ENCODE data around the gene BRCA1.

Gene BRCA1

GRCh38 chr17:43024407-43025289 is 100.5 kb downstream of the BRCA1 start, which contains the start of gene RND2:
Gene RND2 (plus strand): TSS chr17:43025231. CDS start chr17:43025348, 117 bp downstream.
- DNase-seq, result peak; percentile 80 to 81

- peak; percentile 50 to 57 for DNase-seq
Measured at GRCh38 chr17:43021741-43022512, 103.2 kb downstream of the BRCA1 start, which contains the start of gene VAT1. Gene VAT1 (minus strand): TSS chr17:43022385. CDS start chr17:43022322, 63 bp downstream.

GRCh38 chr17:43020789-43021740 is 104.1 kb downstream of the BRCA1 start:
- peak; percentile 38 to 41 for DNase-seq

- DNase-seq, result no peak
Measured at GRCh38 chr17:43020030-43020621, 105.0 kb downstream of the BRCA1 start.

- DNase-seq, result no peak
Measured at GRCh38 chr17:43019418-43019817, 105.7 kb downstream of the BRCA1 start.

- DNase-seq, result no peak
Measured at GRCh38 chr17:43018932-43019331, 106.2 kb downstream of the BRCA1 start.

- no peak for DNase-seq
Measured at GRCh38 chr17:43018008-43018853, 106.9 kb downstream of the BRCA1 start.

- no peak for DNase-seq
Measured at GRCh38 chr17:43016216-43016615, 108.9 kb downstream of the BRCA1 start.

GRCh38 chr17:43015579-43015978 is 109.6 kb downstream of the BRCA1 start:
- DNase-seq, result no peak

- no peak for DNase-seq
Measured at GRCh38 chr17:43014649-43015542, 110.3 kb downstream of the BRCA1 start.

- DNase-seq, result no peak
Measured at GRCh38 chr17:43014020-43014648, 111.0 kb downstream of the BRCA1 start.

GRCh38 chr17:43013296-43013695 is 111.9 kb downstream of the BRCA1 start:
- no peak for DNase-seq

- DNase-seq, result no peak
Measured at GRCh38 chr17:43011728-43012472, 113.3 kb downstream of the BRCA1 start.

GRCh38 chr17:43010667-43011308 is 114.4 kb downstream of the BRCA1 start:
- no peak for DNase-seq

GRCh38 chr17:43006639-43007551 is 118.3 kb downstream of the BRCA1 start, which contains the start of gene IFI35:
Gene IFI35 (plus strand): TSS chr17:43006784. CDS start chr17:43006948, 164 bp downstream.
- peak; percentile 82 to 86 for DNase-seq

- DNase-seq, result no peak
Measured at GRCh38 chr17:43003542-43004172, 121.5 kb downstream of the BRCA1 start.
